ENCODE measurements around the gene GNG7. TPM values are rescaled to one million over a fixed set of nuclear protein-coding genes. Genes with fewer than 3 reads are reported as not detected.
A peak's percentile ranks its signal among the peaks of the same experiment; 100 is the strongest.

GNG7 gene
- total RNA-seq, 4 donors from 2014 or later: 1.3 to 3.9 (median 1.8) TPM

DNA sequence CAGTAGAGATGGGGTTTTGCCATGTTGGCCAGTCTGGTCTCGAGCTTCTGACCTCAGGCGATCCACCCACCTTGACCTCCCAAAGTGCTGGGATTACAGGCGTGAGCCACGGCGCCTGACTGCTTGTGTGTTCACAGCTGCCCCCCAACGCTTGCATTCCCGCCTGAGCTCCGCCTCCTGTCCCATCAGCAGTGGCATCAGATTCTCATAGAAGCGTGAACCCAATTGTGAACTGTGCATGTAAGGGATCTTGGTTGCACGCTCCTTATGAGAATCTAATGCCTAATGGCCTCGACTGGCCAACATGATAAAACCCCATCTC, 150.7 kb downstream of the GNG7 start:
- ATAC-seq (ENCODE audit: low FRiP score): no peak
- TF ChIP-seq, protein P1, sequence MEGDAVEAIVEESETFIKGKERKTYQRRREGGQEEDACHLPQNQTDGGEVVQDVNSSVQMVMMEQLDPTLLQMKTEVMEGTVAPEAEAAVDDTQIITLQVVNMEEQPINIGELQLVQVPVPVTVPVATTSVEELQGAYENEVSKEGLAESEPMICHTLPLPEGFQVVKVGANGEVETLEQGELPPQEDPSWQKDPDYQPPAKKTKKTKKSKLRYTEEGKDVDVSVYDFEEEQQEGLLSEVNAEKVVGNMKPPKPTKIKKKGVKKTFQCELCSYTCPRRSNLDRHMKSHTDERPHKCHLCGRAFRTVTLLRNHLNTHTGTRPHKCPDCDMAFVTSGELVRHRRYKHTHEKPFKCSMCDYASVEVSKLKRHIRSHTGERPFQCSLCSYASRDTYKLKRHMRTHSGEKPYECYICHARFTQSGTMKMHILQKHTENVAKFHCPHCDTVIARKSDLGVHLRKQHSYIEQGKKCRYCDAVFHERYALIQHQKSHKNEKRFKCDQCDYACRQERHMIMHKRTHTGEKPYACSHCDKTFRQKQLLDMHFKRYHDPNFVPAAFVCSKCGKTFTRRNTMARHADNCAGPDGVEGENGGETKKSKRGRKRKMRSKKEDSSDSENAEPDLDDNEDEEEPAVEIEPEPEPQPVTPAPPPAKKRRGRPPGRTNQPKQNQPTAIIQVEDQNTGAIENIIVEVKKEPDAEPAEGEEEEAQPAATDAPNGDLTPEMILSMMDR (IDR thresholded peaks at IDR 0.05): no peak
- no peak for DNase-seq (ENCODE audit: low spot score)

DNA sequence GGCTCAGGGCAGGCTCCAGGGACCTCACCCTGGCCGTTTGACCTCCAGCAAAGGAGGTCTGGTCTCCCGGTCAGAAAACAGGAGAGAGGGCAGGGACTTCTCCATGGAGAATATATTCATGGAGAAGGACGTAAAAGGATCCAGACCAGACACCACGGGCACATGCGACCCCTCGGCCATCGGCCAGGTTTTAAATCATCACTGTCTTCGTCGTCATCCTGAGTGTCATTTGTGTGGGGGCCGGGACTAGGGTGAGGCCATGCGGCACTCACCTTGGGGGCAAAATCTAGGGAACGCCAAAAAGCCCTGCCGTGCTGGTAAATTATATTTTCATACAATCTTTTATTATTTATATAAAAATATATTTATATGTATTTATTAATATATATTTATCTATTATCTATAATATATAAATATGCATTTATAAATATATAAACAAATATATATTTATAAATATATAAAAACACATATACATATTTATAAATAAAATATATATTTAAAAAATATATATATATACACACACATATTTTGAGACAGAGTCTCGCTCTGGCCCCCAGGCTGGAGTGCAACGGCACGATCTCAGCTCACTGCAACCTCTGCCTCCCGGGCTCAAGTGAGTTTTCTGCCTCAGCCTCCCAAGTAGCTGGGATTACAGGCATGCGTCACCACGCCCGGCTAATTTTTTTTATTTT, 151.2 kb downstream of the GNG7 start:
- ATAC-seq (ENCODE audit: low FRiP score) (no peak), DNase-seq (ENCODE audit: low spot score) (no peak)
- TF ChIP-seq, protein P1 (IDR thresholded peaks at IDR 0.05): no peak

DNA sequence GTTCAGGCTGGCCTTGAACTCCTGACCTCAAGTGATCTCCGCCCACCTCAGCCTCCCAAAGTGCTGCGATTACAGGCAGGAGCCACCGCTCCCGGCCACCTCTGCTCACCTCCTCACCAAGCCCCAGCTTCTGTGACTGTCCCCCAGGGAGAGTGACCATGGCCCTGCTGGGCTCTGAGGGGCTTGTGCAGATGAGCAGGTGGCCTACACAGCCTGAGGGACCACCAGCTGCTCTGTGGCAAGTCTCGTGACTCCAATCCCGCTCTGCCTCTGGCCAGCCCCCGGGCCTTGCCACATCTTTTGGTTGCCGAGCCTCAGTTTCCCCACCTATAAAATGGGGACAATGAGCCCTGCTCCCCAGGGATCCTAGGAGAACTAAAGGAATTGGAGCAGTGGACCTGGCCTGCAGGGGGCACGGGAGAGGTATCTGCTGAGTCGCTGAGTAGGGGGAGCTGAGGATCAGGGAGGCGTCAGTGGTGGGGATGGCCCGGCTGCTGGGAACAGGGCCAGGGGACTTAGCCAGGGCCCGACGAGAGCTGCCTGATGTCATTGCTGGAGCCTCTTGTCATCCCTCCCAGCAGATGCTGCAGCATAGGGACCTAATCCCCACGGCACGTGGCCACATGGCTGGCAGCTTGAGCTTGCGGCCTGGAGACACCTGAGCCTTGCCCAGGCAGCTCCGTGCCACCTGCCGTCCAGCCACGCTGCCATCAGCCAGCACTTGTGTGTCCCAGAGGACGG, 151.9 kb downstream of the GNG7 start:
- TF ChIP-seq, protein P1 (IDR thresholded peaks at IDR 0.05): no peak
- no peak for DNase-seq (ENCODE audit: low spot score)
- ATAC-seq (ENCODE audit: low FRiP score): no peak

DNA sequence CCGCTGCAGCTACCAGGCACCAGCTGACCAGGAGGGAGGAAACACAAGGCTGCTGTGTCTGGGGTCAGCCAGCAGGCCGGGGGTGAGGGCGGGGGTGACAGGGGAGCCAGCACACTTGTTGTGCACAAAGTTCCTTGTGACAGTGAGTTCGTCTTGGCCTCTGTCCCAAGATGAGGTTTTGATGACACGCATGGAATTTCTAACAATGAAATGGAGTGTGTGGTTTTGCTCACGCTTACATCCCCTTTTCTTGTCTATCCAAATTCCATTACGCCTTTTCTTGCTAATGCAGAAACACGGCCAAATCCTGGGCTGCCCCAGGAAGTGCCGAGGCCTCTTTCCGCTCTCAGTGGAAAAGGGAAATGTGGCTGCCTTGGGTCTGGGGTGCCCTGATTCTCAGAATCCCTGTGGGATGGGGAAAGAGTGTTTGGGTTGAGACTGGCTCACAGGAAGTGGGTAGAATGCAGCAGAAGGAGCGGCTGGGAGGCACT, 152.7 kb downstream of the GNG7 start:
- DNase-seq (ENCODE audit: low spot score) (no peak), ATAC-seq (ENCODE audit: low FRiP score) (peak; percentile 50)

DNA sequence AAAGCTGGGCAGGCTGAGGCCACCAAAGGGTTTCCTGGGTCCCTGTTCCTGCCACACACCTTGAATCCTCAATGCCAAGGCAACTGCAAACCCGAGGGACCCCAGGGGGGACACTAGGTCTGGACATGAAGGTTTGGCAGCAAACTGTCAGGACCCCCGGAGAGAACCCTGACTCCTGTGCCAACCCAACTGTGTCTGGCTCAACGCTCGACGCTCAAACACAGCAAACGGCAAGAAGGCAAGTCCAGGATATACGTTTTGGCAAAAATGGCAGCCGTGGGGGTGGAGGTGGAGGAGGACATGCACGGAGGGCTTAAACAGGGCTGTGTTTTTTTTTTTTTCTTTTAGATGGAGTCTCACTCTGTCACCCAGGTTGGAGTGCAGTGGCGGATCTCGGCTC, 153.5 kb downstream of the GNG7 start:
- TF ChIP-seq, protein P1 (IDR thresholded peaks at IDR 0.05): no peak
- ATAC-seq (ENCODE audit: low FRiP score) (no peak), DNase-seq (ENCODE audit: low spot score) (no peak)

More for the DNA sequence above, 152.7 kb downstream of the GNG7 start:
- TF ChIP-seq, protein P1 (IDR thresholded peaks at IDR 0.05): no peak

DNA sequence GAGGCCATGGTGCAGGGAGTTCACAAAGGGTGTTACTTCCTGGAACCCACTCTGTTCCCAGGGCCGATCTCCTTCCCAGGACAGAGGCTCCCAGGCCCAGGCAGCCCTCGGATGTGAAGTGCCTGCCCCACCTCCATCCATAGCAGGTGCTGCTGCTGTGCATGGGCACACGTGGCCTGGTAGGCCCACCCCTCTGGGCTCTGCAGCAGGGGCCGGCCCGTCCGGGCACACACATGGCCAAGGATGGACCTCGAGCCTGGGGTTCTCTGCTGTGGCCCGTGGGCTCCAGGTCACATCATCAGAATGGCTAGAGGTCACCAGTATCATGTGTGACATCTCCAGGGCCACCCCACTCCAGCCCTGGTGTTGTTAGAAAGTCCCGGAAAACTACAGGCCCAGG, 154.8 kb downstream of the GNG7 start:
- TF ChIP-seq, protein P1 (IDR thresholded peaks at IDR 0.05): no peak
- DNase-seq (ENCODE audit: low spot score): no peak
- no peak for ATAC-seq (ENCODE audit: low FRiP score)
